GM21825 (cell line): ENCODE measurements around the gene PRAC2.

Experiments
- ATAC-seq: cut with Tn5 transposase; IDR thresholded peaks from one replicate; pipeline ENCODE4 v1.9.1; 2021; ENCODE audit warnings: mild to moderate bottlenecking, moderate library complexity; ENCODE audit not compliant: unreplicated experiment

Gene PRAC2

GRCh38 chr17:48732688-48733629 is 10.0 kb downstream of the PRAC2 start:
- ATAC-seq, result no peak

GRCh38 chr17:48733632-48734328 is 10.8 kb downstream of the PRAC2 start:
- ATAC-seq, result no peak

- ATAC-seq, result no peak
These were observed 11.5 kb downstream of the PRAC2 start for GRCh38 chr17:48734333-48735061.

GRCh38 chr17:48735062-48735351 is 12.0 kb downstream of the PRAC2 start:
- ATAC-seq, result no peak

- ATAC-seq, result no peak
These were observed 14.5 kb downstream of the PRAC2 start for GRCh38 chr17:48737330-48738043.

GRCh38 chr17:48738424-48738802 is 15.4 kb downstream of the PRAC2 start:
- no peak for ATAC-seq

- ATAC-seq, result no peak
These were observed 16.0 kb downstream of the PRAC2 start for GRCh38 chr17:48738803-48739526.

GRCh38 chr17:48740537-48740936 is 17.6 kb downstream of the PRAC2 start:
- ATAC-seq, result no peak

GRCh38 chr17:48745381-48746275 is 22.6 kb downstream of the PRAC2 start:
- ATAC-seq, result no peak

- ATAC-seq, result no peak
These were observed 24.0 kb downstream of the PRAC2 start for GRCh38 chr17:48746916-48747444.

GRCh38 chr17:48747445-48748363 is 24.7 kb downstream of the PRAC2 start:
- ATAC-seq, result no peak

GRCh38 chr17:48748718-48749566 is 26.0 kb downstream of the PRAC2 start:
- no peak for ATAC-seq

GRCh38 chr17:48749621-48750553 is 26.9 kb downstream of the PRAC2 start:
- no peak for ATAC-seq

GRCh38 chr17:48751172-48751571 is 28.2 kb downstream of the PRAC2 start:
- no peak for ATAC-seq

GRCh38 chr17:48751733-48752398 is 28.9 kb downstream of the PRAC2 start:
- no peak for ATAC-seq
